MM.1S (cell line): ENCODE data around the gene PAK4.

Experiments used
- DNase-seq: peaks from one replicate; pipeline ENCODE4 v3.0.0-alpha.2; 2015
- H2AFZ ChIP-seq: fragments of 300-600 bp; sonication (generic); 2 replicates; pipeline ENCODE4 v1.6.0; 2016; ENCODE audit warnings: antibody characterized with exemption, low read length
- H3F3A ChIP-seq: fragments of 300-600 bp; sonication (generic); 2 replicates; pipeline ENCODE4 v1.6.1; 2016; ENCODE audit warnings: mild to moderate bottlenecking, antibody characterized with exemption, low read length, moderate library complexity, mixed read lengths; ENCODE audit not compliant: insufficient read depth
- H3K27ac ChIP-seq: fragments of 300-600 bp; sonication (generic); 2 replicates; pipeline ENCODE4 v1.5.1; 2016; ENCODE audit warnings: mild to moderate bottlenecking, low read length
- H3K27me3 ChIP-seq: fragments of 300-600 bp; sonication (generic); replicated peaks from 2 replicates; pipeline ENCODE4 v1.6.0; 2016; ENCODE audit warnings: low read length; ENCODE audit not compliant: insufficient read depth
- H3K36me3 ChIP-seq: fragments of 300-600 bp; sonication (generic); replicated peaks from 2 replicates; pipeline ENCODE4 v1.6.1; 2016; ENCODE audit warnings: mild to moderate bottlenecking, low read length, mixed read lengths; ENCODE audit not compliant: insufficient read depth
- H3K4me1 ChIP-seq: fragments of 300-600 bp; sonication (generic); 2 replicates; pipeline ENCODE4 v1.6.1; 2016; ENCODE audit warnings: low read length, mixed read lengths
- H3K4me2 ChIP-seq: fragments of 300-600 bp; sonication (generic); 2 replicates; pipeline ENCODE4 v1.6.0; 2016; ENCODE audit warnings: low read depth, low read length
- H3K4me3 ChIP-seq: fragments of 300-600 bp; sonication (generic); 2 replicates; pipeline ENCODE4 v1.5.1; 2016; ENCODE audit warnings: low read length, mixed read lengths
- H3K79me2 ChIP-seq: fragments of 300-600 bp; sonication (generic); 2 replicates; pipeline ENCODE4 v1.6.1; 2016; ENCODE audit warnings: mixed run types, low read length, mixed read lengths
- H3K9ac ChIP-seq: fragments of 300-600 bp; sonication (generic); 2 replicates; pipeline ENCODE4 v1.6.1; 2016; ENCODE audit warnings: low read length, mixed read lengths
- H3K9me2 ChIP-seq: fragments of 300-600 bp; sonication (generic); replicated peaks from 2 replicates; pipeline ENCODE4 v1.6.1; 2016; ENCODE audit warnings: mild to moderate bottlenecking, low read length, mixed read lengths; ENCODE audit not compliant: insufficient read depth
- H3K9me3 ChIP-seq: fragments of 300-600 bp; sonication (generic); replicated peaks from 2 replicates; pipeline ENCODE4 v1.6.1; 2016; ENCODE audit warnings: mild to moderate bottlenecking, low read length, mixed read lengths; ENCODE audit not compliant: insufficient read depth
- H4K20me1 ChIP-seq: fragments of 300-600 bp; sonication (generic); 2 replicates; pipeline ENCODE4 v1.6.1; 2016; ENCODE audit warnings: mild to moderate bottlenecking, low read length, moderate library complexity, mixed read lengths; ENCODE audit not compliant: insufficient read depth
- CTCF ChIP-seq: fragments of 300-600 bp; sonication (generic); IDR thresholded peaks from 2 replicates; pipeline ENCODE4 v1.5.1; 2016; ENCODE audit warnings: antibody characterized with exemption, low read length, mixed read lengths
- EZH2 ChIP-seq: fragments of 300-600 bp; sonication (generic); optimal IDR thresholded peaks from 2 replicates; pipeline ENCODE3; 2017; ENCODE audit warnings: low read depth, mild to moderate bottlenecking, antibody characterized with exemption, low read length, mixed read lengths
- EZH2phosphoT487 ChIP-seq: fragments of 300-600 bp; sonication (generic); IDR thresholded peaks from 2 replicates; pipeline ENCODE4 v1.6.1; 2018; ENCODE audit warnings: antibody characterized with exemption, low read length

PAK4 gene

GRCh38 chr19:39156326-39157230 lies 31.0 kb downstream of the PAK4 start:
- H3K4me3 ChIP-seq: no peak overlapping the region
- no peak overlapping the region for H3K9ac ChIP-seq
- no peaks in the 10 kb centered on the region for H3K4me1 ChIP-seq
- DNase-seq: no peak
- no peak overlapping the region for H3K4me2 ChIP-seq
- H3K27ac ChIP-seq: no peak overlapping the region
- H3K9me2 ChIP-seq: no peaks in the 10 kb centered on the region
- no peaks in the 10 kb centered on the region for H4K20me1 ChIP-seq
- peaks cover 8% of the 10 kb centered on the region for H3K79me2 ChIP-seq
- H3K27me3 ChIP-seq: no peaks in the 10 kb centered on the region
- no peak overlapping the region for H2AFZ ChIP-seq
- TF ChIP-seq EZH2phosphoT487 (no peak), CTCF (no peak), EZH2 (no peak)
- no peaks in the 10 kb centered on the region for H3K9me3 ChIP-seq
- H3F3A ChIP-seq: no peaks in the 10 kb centered on the region
- H3K36me3 ChIP-seq: no peaks in the 10 kb centered on the region

- Histone ChIP-seq H3K4me2 (no peak overlapping the region), H3F3A (no peaks in the 10 kb centered on the region), H3K9me3 (no peaks in the 10 kb centered on the region), H3K4me1 (no peaks in the 10 kb centered on the region), H3K4me3 (no peak overlapping the region), H3K9me2 (no peaks in the 10 kb centered on the region), H3K79me2 (peaks cover 8% of the 10 kb centered on the region), H3K9ac (no peak overlapping the region), H2AFZ (no peak overlapping the region), H3K36me3 (no peaks in the 10 kb centered on the region), H3K27me3 (no peaks in the 10 kb centered on the region), H3K27ac (no peak overlapping the region), H4K20me1 (no peaks in the 10 kb centered on the region)
- no peak for DNase-seq
- no peak for TF ChIP-seq EZH2phosphoT487
- TF ChIP-seq EZH2: no peak
- no peak for TF ChIP-seq CTCF
These were observed 31.9 kb downstream of the PAK4 start for GRCh38 chr19:39157275-39157996.

- Histone ChIP-seq H3K9me2 (no peaks in the 10 kb centered on the region), H3K36me3 (no peaks in the 10 kb centered on the region), H3K9me3 (no peaks in the 10 kb centered on the region), H2AFZ (no peak overlapping the region), H3K4me3 (no peak overlapping the region), H3K79me2 (peaks cover 8% of the 10 kb centered on the region), H3K27me3 (no peaks in the 10 kb centered on the region), H3K4me1 (no peaks in the 10 kb centered on the region), H3K4me2 (no peak overlapping the region), H3K27ac (no peak overlapping the region), H3K9ac (no peak overlapping the region), H3F3A (no peaks in the 10 kb centered on the region), H4K20me1 (no peaks in the 10 kb centered on the region)
- TF ChIP-seq CTCF (no peak), EZH2 (no peak), EZH2phosphoT487 (no peak)
- no peak for DNase-seq
These were observed 32.4 kb downstream of the PAK4 start for GRCh38 chr19:39157997-39158389.
